HCT116 (cell line): ENCODE results near the gene ADCY1. TPM values are rescaled to one million over a fixed set of nuclear protein-coding genes. Genes with fewer than 3 reads are reported as not detected.

Experiments
- ATAC-seq: fragments of 200-7000 bp; cut with Tn5 transposase; 2 replicates; pipeline ENCODE4 v1.9.1; 2020; ENCODE audit warnings: mild to moderate bottlenecking, moderate library complexity
- BruUV-seq: library from RNA; stranded (reverse); fragments of 400-500 nt; replicated peaks from 2 replicates; lab custom pipeline; 2021; lab: Mats Ljungman, UMichigan
- CTCF ChIA-PET: fragments of 300-600 bp; sonication (Branson Sonifier 250); formaldehyde crosslinking; loops from one replicate; lab custom pipeline; 2021; ENCODE audit warnings: antibody characterized with exemption; lab: Charles Lee
- POLR2A ChIA-PET: fragments of 300-600, 350-600 bp; sonication (Branson Sonifier 250); formaldehyde crosslinking; loops from one replicate; lab custom pipeline; 2021; ENCODE audit warnings: antibody characterized with exemption; lab: Charles Lee
- RAD21 ChIA-PET, 2 experiments: fragments of 300-600 bp; sonication (Branson Sonifier 250); formaldehyde crosslinking; loops; one replicate each; lab custom pipeline; 2023; ENCODE audit warnings: low total read pairs in 2 of 2; ENCODE audit not compliant: uncharacterized antibody in 2 of 2, unreplicated experiment in 2 of 2, low non-redundant PET in 1 of 2; lab: Charles Lee
- DNase-seq: peaks from one replicate; pipeline ENCODE4 v3.0.0-alpha.2; 2010; ENCODE audit warnings: low read depth, low spot score
- H2AFZ ChIP-seq: fragments of 200-600 bp; shearing (Covaris generic), sonication (generic); 2 replicates; pipeline ENCODE4 v1.6.1; 2017; ENCODE audit warnings: low read depth, mixed run types, mixed read lengths, antibody characterized with exemption, low read length; ENCODE audit not compliant: poor library complexity, severe bottlenecking
- H3K27ac ChIP-seq: 2 replicates; pipeline ENCODE4 v1.5.1; 2012; ENCODE audit warnings: low read depth, low read length
- H3K27me3 ChIP-seq: fragments of 200-600 bp; sonication (generic); 2 replicates; pipeline ENCODE4 v1.6.1; 2016; ENCODE audit warnings: mixed run types, low read length, mixed read lengths; ENCODE audit not compliant: insufficient read depth
- H3K36me3 ChIP-seq, 2 experiments: fragments of 200-500 bp in 1 of 2; fragments of 200-600 bp in 1 of 2; sonication (Bioruptor generic) in 1 of 2; sonication (generic) in 1 of 2; 2 replicates each; pipeline versions ENCODE4 v1.5.1 to v1.6.1; 2014 to 2016; ENCODE audit warnings: low read length in 2 of 2, inconsistent platforms in 1 of 2, mixed read lengths in 1 of 2, mixed run types in 1 of 2; ENCODE audit not compliant: insufficient read depth in 2 of 2, control insufficient read depth in 1 of 2
- H3K4me1 ChIP-seq, 2 experiments: fragments of 200-600 bp in 1 of 2; sonication (generic) in 1 of 2; 2 replicates each; pipeline versions ENCODE4 v1.5.1 to v1.6.1; 2012 to 2017; ENCODE audit warnings: low read length in 2 of 2, inconsistent platforms in 1 of 2, mild to moderate bottlenecking in 1 of 2, mixed read lengths in 1 of 2, mixed run types in 1 of 2, moderate library complexity in 1 of 2; ENCODE audit not compliant: insufficient read depth in 2 of 2, control insufficient read depth in 1 of 2
- H3K4me2 ChIP-seq: fragments of 200-600 bp; sonication (generic); 2 replicates; pipeline ENCODE4 v1.6.1; 2017; ENCODE audit warnings: mixed run types, low read length, mixed read lengths
- H3K4me3 ChIP-seq, 2 experiments: fragments of 200-600 bp in 1 of 2; sonication (generic) in 1 of 2; replicated peaks in 1 of 2; 2 replicates each; pipeline ENCODE4 v1.5.1; 2011 to 2016; ENCODE audit warnings: low read length in 2 of 2, control low read depth in 1 of 2, low read depth in 1 of 2, mild to moderate bottlenecking in 1 of 2, mixed read lengths in 1 of 2, mixed run types in 1 of 2
- H3K79me2 ChIP-seq: fragments of 200-600 bp; sonication (generic); 2 replicates; pipeline ENCODE4 v1.6.1; 2017; ENCODE audit warnings: mild to moderate bottlenecking, mixed run types, low read length, moderate library complexity, mixed read lengths; ENCODE audit not compliant: insufficient read depth
- H3K9ac ChIP-seq: fragments of 200-600 bp; sonication (generic); 2 replicates; pipeline ENCODE4 v1.6.1; 2016; ENCODE audit warnings: low read length, mixed read lengths
- H3K9me2 ChIP-seq: fragments of 200-600 bp; sonication (generic), shearing (Covaris generic); 2 replicates; pipeline ENCODE4 v1.6.1; 2017; ENCODE audit warnings: mixed run types, mild to moderate bottlenecking, moderate library complexity; ENCODE audit not compliant: insufficient read depth
- H3K9me3 ChIP-seq, 2 experiments: fragments of 200-500 bp in 1 of 2; fragments of 200-600 bp in 1 of 2; sonication (Bioruptor generic) in 1 of 2; sonication (generic) in 1 of 2; 2 replicates each; pipeline ENCODE4 v1.6.1; 2014 to 2017; ENCODE audit warnings: low read length in 2 of 2, mixed read lengths in 2 of 2, inconsistent platforms in 1 of 2, low read depth in 1 of 2, mild to moderate bottlenecking in 1 of 2, mixed run types in 1 of 2, moderate library complexity in 1 of 2; ENCODE audit not compliant: control insufficient read depth in 1 of 2, insufficient read depth in 1 of 2
- H4K20me1 ChIP-seq: fragments of 200-600 bp; sonication (generic), shearing (Covaris generic); 2 replicates; pipeline ENCODE4 v1.6.1; 2017; ENCODE audit warnings: mixed run types, mild to moderate bottlenecking, moderate library complexity; ENCODE audit not compliant: insufficient read depth
- CEBPB ChIP-seq: IDR thresholded peaks from 2 replicates; pipeline ENCODE4 v1.6.1; 2012; ENCODE audit warnings: low read depth
- EGR1 ChIP-seq: IDR thresholded peaks from 2 replicates; pipeline ENCODE4 v1.6.1; 2012; ENCODE audit warnings: low read depth
- ELF1 ChIP-seq: IDR thresholded peaks from 2 replicates; pipeline ENCODE4 v1.6.1; 2012; ENCODE audit warnings: low read depth, borderline replicate concordance
- EZH2 ChIP-seq: fragments of 200-600 bp; sonication (generic); IDR thresholded peaks from 2 replicates; pipeline ENCODE4 v1.6.1; 2017; ENCODE audit warnings: antibody characterized with exemption, mixed run types
- EZH2phosphoT487 ChIP-seq: fragments of 200-600 bp; IDR thresholded peaks from 2 replicates; pipeline ENCODE4 v1.6.1; 2018; ENCODE audit warnings: antibody characterized with exemption, borderline replicate concordance
- POLR2A ChIP-seq: IDR thresholded peaks from 2 replicates; pipeline ENCODE4 v1.7.0; 2011; ENCODE audit warnings: borderline replicate concordance; ENCODE audit not compliant: insufficient read depth, insufficient read length; ENCODE audit errors: extremely low read depth
- POLR2AphosphoS5 ChIP-seq: IDR thresholded peaks from 2 replicates; pipeline ENCODE4 v1.6.1; 2011; ENCODE audit warnings: mild to moderate bottlenecking, low read depth, low read length, moderate library complexity
- SIN3A ChIP-seq: IDR thresholded peaks from 2 replicates; pipeline ENCODE4 v1.6.1; 2012; ENCODE audit warnings: low read depth
- SP1 ChIP-seq: IDR thresholded peaks from 2 replicates; pipeline ENCODE4 v1.6.1; 2012; ENCODE audit warnings: low read depth
- SRF ChIP-seq: IDR thresholded peaks from 2 replicates; pipeline ENCODE4 v1.6.1; 2012; ENCODE audit warnings: low read depth
- YY1 ChIP-seq: IDR thresholded peaks from 2 replicates; pipeline ENCODE4 v1.6.1; 2011; ENCODE audit warnings: low read length, low read depth, moderate library complexity, mild to moderate bottlenecking; ENCODE audit not compliant: insufficient replicate concordance; ENCODE audit errors: extremely low read depth
- ZNF274 ChIP-seq: fragments of 200-500 bp; sonication (Bioruptor generic); IDR thresholded peaks from 2 replicates; pipeline ENCODE4 v1.6.1; 2014; ENCODE audit warnings: mild to moderate bottlenecking, low read depth, low read length, inconsistent platforms
- intact Hi-C: fragments of 100-400 bp; cut with micrococcal nuclease; formaldehyde crosslinking; loops from 2 replicates; pipeline ENCODE4 v1.10.0; 2022
- total RNA-seq: library from RNA; stranded (reverse); gene quantifications from one replicate; pipeline ENCODE4 v1.2.1, GENCODE V29; 2021; ENCODE audit not compliant: unreplicated experiment
- TF ChIP-seq, protein P1 (sequence below): IDR thresholded peaks from 2 replicates; pipeline ENCODE4 v1.6.1; 2012
- TF ChIP-seq, protein P2 (sequence below): IDR thresholded peaks from 2 replicates; pipeline ENCODE4 v1.6.1; 2011; ENCODE audit warnings: mild to moderate bottlenecking, low read length, moderate library complexity; ENCODE audit not compliant: insufficient replicate concordance; ENCODE audit errors: extremely low read depth
- TF ChIP-seq, protein P3 (sequence below): IDR thresholded peaks from 2 replicates; pipeline ENCODE4 v1.6.1; 2012; ENCODE audit warnings: low read depth

The ADCY1 gene
- total RNA-seq, 1 experiment from 2014 or later: 0.05 TPM

DNA sequence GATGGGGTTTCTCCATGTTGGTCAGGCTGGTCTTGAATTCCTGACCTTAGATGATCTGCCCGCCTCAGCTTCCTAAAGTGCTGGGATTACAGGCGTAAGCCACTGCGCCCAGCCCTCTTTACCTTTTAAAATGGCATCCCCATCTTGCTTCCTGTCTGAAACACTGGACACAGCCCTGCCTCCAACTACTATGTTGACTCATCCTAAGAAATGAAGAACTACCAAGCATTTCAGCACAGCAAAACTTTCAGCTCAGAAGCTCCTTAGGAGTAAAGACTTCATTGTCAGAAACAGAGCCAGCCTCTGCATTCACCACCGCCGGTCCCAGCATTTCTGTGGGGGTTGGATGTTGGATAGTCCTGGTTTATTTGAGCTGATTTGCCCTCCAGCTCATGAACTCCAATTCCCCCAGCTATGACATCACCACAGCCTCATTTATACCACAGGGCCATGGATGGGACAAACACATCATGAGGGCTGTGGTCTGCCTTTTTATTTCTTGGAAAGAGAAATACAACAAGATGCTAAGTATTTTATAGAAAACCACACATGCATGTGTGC lies 123.5 kb downstream of the ADCY1 start:
- RAD21 ChIA-PET: no interaction called here
- Histone ChIP-seq H3K4me1 (no peaks in the 10 kb centered on the region), H3K9ac (no peak overlapping the region), H3K36me3 (no peaks in the 10 kb centered on the region), H3K9me2 (no peaks in the 10 kb centered on the region), H3K4me2 (no peak overlapping the region), H3K27me3 (peaks cover 12% of the 10 kb centered on the region; the same call in 1 of the 2 replicates), H3K79me2 (no peaks in the 10 kb centered on the region), H3K27ac (no peak overlapping the region), H3K4me3 (no peak overlapping the region), H2AFZ (no peak overlapping the region)
- intact Hi-C loops: no loop called here
- no TSS peak for BruUV-seq
- no peak for DNase-seq
- POLR2A ChIA-PET: no interaction called here
- no peak for ATAC-seq
- TF ChIP-seq POLR2A (no peak), ZNF274 (no peak), YY1 (no peak), EZH2phosphoT487 (no peak), EGR1 (no peak), CEBPB (no peak), EZH2 (no peak), POLR2AphosphoS5 (no peak), SRF (no peak), SIN3A (no peak), ELF1 (no peak), SP1 (no peak)
- TF ChIP-seq, protein P1, sequence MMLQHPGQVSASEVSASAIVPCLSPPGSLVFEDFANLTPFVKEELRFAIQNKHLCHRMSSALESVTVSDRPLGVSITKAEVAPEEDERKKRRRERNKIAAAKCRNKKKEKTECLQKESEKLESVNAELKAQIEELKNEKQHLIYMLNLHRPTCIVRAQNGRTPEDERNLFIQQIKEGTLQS: no peak
- TF ChIP-seq, protein P2, sequence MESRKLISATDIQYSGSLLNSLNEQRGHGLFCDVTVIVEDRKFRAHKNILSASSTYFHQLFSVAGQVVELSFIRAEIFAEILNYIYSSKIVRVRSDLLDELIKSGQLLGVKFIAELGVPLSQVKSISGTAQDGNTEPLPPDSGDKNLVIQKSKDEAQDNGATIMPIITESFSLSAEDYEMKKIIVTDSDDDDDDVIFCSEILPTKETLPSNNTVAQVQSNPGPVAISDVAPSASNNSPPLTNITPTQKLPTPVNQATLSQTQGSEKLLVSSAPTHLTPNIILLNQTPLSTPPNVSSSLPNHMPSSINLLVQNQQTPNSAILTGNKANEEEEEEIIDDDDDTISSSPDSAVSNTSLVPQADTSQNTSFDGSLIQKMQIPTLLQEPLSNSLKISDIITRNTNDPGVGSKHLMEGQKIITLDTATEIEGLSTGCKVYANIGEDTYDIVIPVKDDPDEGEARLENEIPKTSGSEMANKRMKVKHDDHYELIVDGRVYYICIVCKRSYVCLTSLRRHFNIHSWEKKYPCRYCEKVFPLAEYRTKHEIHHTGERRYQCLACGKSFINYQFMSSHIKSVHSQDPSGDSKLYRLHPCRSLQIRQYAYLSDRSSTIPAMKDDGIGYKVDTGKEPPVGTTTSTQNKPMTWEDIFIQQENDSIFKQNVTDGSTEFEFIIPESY: no peak
- TF ChIP-seq, protein P3, sequence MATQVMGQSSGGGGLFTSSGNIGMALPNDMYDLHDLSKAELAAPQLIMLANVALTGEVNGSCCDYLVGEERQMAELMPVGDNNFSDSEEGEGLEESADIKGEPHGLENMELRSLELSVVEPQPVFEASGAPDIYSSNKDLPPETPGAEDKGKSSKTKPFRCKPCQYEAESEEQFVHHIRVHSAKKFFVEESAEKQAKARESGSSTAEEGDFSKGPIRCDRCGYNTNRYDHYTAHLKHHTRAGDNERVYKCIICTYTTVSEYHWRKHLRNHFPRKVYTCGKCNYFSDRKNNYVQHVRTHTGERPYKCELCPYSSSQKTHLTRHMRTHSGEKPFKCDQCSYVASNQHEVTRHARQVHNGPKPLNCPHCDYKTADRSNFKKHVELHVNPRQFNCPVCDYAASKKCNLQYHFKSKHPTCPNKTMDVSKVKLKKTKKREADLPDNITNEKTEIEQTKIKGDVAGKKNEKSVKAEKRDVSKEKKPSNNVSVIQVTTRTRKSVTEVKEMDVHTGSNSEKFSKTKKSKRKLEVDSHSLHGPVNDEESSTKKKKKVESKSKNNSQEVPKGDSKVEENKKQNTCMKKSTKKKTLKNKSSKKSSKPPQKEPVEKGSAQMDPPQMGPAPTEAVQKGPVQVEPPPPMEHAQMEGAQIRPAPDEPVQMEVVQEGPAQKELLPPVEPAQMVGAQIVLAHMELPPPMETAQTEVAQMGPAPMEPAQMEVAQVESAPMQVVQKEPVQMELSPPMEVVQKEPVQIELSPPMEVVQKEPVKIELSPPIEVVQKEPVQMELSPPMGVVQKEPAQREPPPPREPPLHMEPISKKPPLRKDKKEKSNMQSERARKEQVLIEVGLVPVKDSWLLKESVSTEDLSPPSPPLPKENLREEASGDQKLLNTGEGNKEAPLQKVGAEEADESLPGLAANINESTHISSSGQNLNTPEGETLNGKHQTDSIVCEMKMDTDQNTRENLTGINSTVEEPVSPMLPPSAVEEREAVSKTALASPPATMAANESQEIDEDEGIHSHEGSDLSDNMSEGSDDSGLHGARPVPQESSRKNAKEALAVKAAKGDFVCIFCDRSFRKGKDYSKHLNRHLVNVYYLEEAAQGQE: no peak
- TF ChIP-seq, all 23 proteins: peak for 0
- Histone ChIP-seq H3K9me3 (no peaks in the 10 kb centered on the region), H4K20me1 (no peaks in the 10 kb centered on the region)
- CTCF ChIA-PET: no interaction called here
